ENCODE results near the gene VPS36.

GRCh38 chr13:52411629-52412028 is 38.8 kb downstream of the VPS36 start:
- TF ChIP-seq CTCF (IDR thresholded peaks at IDR 0.05) (no peak), POLR2A (IDR thresholded peaks at IDR 0.05) (no peak)

Data from thyroid gland (tissue), 4 donors.